Breast epithelium (tissue), 3 donors: Measurements from ENCODE around the gene FSTL1.
A peak's percentile ranks its signal among the peaks of the same experiment; 100 is the strongest.

Experiments
- POLR2A ChIP-seq: fragments of 450-650 bp; IDR thresholded peaks from one replicate; pipeline ENCODE4 v1.6.1; 2016; ENCODE audit warnings: antibody characterized with exemption, mild to moderate bottlenecking, moderate library complexity
- POLR2AphosphoS5 ChIP-seq, 3 donors: sonication (generic); formaldehyde crosslinking; IDR thresholded peaks; one replicate each; pipeline ENCODE4 v1.6.1; 2017; ENCODE audit warnings: antibody characterized with exemption in 3 of 3
- TF ChIP-seq, protein P1 (sequence below), 3 donors: fragments of 450-650 bp; IDR thresholded peaks; one replicate each; pipeline ENCODE4 v1.5.1; 2016 to 2017; ENCODE audit warnings: antibody characterized with exemption in 3 of 3, mild to moderate bottlenecking in 3 of 3, moderate library complexity in 3 of 3

DNA sequence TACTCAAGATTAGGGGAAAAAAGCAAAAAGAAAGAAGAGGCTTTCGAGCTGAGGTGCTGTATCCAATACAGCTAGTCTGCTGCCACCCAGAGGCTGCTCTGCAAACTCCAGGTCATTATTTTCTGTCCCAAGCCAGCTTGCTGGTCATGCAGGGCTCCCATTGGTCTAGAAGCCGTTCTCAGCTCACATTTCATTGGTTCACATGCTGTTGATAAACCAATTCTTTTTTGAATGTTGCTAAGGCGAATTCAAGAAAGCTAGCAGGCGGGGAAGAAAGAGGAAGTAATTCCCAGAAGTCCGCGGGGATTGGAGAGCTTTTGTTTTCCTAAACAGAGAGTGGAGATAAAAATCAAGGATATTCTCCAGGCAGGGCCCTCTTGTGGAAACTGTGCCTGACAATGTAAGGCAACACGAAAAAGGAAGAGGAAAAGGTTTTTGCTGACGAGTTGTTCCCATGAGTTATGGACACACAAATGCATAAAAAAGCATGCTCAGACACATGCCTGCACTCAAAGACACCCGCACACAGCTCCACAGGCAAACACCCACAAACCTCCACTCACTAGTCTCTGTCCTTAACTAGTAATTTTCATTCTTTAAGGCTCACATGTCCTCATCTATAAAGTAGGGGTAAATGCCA, 33.4 kb downstream of the FSTL1 start:
- no peak for TF ChIP-seq POLR2A
- TF ChIP-seq, protein P1, sequence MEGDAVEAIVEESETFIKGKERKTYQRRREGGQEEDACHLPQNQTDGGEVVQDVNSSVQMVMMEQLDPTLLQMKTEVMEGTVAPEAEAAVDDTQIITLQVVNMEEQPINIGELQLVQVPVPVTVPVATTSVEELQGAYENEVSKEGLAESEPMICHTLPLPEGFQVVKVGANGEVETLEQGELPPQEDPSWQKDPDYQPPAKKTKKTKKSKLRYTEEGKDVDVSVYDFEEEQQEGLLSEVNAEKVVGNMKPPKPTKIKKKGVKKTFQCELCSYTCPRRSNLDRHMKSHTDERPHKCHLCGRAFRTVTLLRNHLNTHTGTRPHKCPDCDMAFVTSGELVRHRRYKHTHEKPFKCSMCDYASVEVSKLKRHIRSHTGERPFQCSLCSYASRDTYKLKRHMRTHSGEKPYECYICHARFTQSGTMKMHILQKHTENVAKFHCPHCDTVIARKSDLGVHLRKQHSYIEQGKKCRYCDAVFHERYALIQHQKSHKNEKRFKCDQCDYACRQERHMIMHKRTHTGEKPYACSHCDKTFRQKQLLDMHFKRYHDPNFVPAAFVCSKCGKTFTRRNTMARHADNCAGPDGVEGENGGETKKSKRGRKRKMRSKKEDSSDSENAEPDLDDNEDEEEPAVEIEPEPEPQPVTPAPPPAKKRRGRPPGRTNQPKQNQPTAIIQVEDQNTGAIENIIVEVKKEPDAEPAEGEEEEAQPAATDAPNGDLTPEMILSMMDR (IDR thresholded peaks at IDR 0.05): peak; percentile 71 to 93 (median 76)
- TF ChIP-seq POLR2AphosphoS5 (IDR thresholded peaks at IDR 0.05): peak in 1 of 3 donors; percentile 28
